HL-60/S4 (cell line): ENCODE data around the gene TSPAN32.
"Not testable (repeated sequence)": the region's sequence is repeated elsewhere in the genome, so short reads cannot be mapped to it uniquely, and the experiment has no call there.

Experiments used
- in situ Hi-C: fragments of 300-500 bp; cut with MboI; formaldehyde crosslinking; loops from 2 replicates; pipeline ENCODE4 v1.14.3; 2022; ENCODE audit warnings: low sequenced_read_pairs

TSPAN32 gene

GRCh38 chr11:2362414-2362813 lies 60.6 kb downstream of the TSPAN32 start:
- in situ Hi-C loops, result no loop called here

DNA sequence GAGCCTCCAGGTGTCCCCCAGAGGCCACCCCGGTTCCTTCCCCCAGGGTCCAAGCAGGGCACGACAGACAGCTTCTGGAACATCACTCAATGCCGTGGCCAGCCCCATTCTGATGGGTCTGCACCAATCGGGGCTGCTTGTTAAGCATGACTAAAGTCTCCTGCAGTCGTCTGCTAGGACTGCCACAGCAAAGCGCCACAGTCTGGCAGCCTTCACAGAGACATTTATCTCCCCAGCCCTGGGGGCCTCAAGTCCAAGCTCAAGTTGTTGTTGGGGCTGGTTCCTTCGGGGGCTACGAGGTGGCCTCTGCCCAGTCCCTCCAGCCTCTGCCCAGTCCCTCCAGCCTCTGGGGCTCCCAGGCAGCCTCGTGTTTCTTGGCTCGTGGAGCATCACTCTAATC lies 61.3 kb downstream of the TSPAN32 start:
- in situ Hi-C loops, result no loop called here

DNA sequence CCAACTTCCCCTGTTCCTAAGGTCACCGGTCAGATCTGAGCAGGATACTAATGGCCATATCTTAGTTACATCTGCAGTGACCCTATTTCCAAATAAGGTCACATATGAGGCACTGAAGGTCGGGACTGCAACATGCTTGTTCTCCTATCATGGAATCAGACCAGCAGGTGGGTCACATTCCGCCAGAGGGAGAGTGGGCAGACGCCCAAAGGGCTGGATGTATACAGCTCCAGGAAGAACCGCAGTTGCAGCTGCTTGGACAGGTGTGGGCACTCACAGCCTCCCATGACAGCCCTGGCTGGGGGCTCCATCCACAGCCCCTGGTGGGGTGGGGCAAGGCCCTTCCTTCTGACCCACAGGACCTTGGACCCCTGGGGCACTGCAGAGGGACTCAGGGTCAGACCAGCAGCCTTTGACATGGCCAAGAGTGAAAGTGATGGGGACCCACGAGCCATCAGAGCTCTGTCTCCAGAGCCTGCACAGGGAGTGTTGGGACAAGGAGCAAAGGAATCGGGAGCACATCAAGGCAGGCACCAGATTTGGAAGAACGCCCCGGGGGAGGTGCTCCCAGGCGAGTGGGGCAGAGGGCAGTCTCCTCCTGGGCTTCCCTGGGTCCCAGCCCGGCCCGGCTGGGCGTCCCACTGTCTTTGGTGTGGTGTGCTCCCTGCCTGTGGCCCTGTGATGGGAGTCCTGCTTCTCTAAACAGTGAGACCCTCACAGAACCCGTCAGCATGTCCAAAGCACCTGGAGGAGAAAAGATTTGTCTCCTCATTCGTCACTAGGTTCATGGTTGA lies 62.0 kb downstream of the TSPAN32 start:
- in situ Hi-C loops, result no loop called here

- in situ Hi-C loops, result not testable (repeated sequence)
Measured at GRCh38 chr11:2364386-2364785, 62.6 kb downstream of the TSPAN32 start.

GRCh38 chr11:2365571-2366210 lies 63.9 kb downstream of the TSPAN32 start:
- in situ Hi-C loops, result no loop called here

GRCh38 chr11:2366276-2366675 lies 64.5 kb downstream of the TSPAN32 start:
- in situ Hi-C loops, result no loop called here

DNA sequence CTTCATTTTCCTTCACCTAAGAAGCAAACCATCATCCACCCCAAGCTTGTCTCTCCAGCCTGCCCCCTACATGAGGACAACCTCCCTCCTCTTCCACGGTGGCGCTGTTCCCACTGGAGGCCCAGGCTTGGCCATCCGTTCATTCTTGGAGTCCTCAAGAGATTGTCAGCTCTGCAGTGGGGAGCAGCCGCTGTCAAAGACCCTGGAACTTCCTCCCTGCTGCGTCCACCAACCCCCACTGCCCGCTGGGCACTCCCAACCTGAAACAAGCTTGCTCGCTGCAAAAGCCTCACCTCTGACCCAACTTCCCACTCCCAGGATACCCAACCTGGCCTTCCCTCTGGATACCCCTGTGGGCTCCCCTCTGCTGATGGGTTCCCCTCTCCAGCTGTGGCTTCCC lies 64.9 kb downstream of the TSPAN32 start:
- in situ Hi-C loops, result no loop called here

- in situ Hi-C loops, result no loop called here
Measured at GRCh38 chr11:2367266-2368160, 65.7 kb downstream of the TSPAN32 start.
